MM.1S (cell line): ENCODE measurements around the gene PRMT2.

Source experiments
- DNase-seq: peaks from one replicate; pipeline ENCODE4 v3.0.0-alpha.2; 2015
- H2AFZ ChIP-seq: fragments of 300-600 bp; sonication (generic); 2 replicates; pipeline ENCODE4 v1.6.0; 2016; ENCODE audit warnings: antibody characterized with exemption, low read length
- H3F3A ChIP-seq: fragments of 300-600 bp; sonication (generic); 2 replicates; pipeline ENCODE4 v1.6.1; 2016; ENCODE audit warnings: mild to moderate bottlenecking, antibody characterized with exemption, low read length, moderate library complexity, mixed read lengths; ENCODE audit not compliant: insufficient read depth
- H3K27ac ChIP-seq: fragments of 300-600 bp; sonication (generic); 2 replicates; pipeline ENCODE4 v1.5.1; 2016; ENCODE audit warnings: mild to moderate bottlenecking, low read length
- H3K27me3 ChIP-seq: fragments of 300-600 bp; sonication (generic); replicated peaks from 2 replicates; pipeline ENCODE4 v1.6.0; 2016; ENCODE audit warnings: low read length; ENCODE audit not compliant: insufficient read depth
- H3K36me3 ChIP-seq: fragments of 300-600 bp; sonication (generic); replicated peaks from 2 replicates; pipeline ENCODE4 v1.6.1; 2016; ENCODE audit warnings: mild to moderate bottlenecking, low read length, mixed read lengths; ENCODE audit not compliant: insufficient read depth
- H3K4me1 ChIP-seq: fragments of 300-600 bp; sonication (generic); 2 replicates; pipeline ENCODE4 v1.6.1; 2016; ENCODE audit warnings: low read length, mixed read lengths
- H3K4me2 ChIP-seq: fragments of 300-600 bp; sonication (generic); 2 replicates; pipeline ENCODE4 v1.6.0; 2016; ENCODE audit warnings: low read depth, low read length
- H3K4me3 ChIP-seq: fragments of 300-600 bp; sonication (generic); 2 replicates; pipeline ENCODE4 v1.5.1; 2016; ENCODE audit warnings: low read length, mixed read lengths
- H3K79me2 ChIP-seq: fragments of 300-600 bp; sonication (generic); 2 replicates; pipeline ENCODE4 v1.6.1; 2016; ENCODE audit warnings: mixed run types, low read length, mixed read lengths
- H3K9ac ChIP-seq: fragments of 300-600 bp; sonication (generic); 2 replicates; pipeline ENCODE4 v1.6.1; 2016; ENCODE audit warnings: low read length, mixed read lengths
- H3K9me2 ChIP-seq: fragments of 300-600 bp; sonication (generic); replicated peaks from 2 replicates; pipeline ENCODE4 v1.6.1; 2016; ENCODE audit warnings: mild to moderate bottlenecking, low read length, mixed read lengths; ENCODE audit not compliant: insufficient read depth
- H3K9me3 ChIP-seq: fragments of 300-600 bp; sonication (generic); replicated peaks from 2 replicates; pipeline ENCODE4 v1.6.1; 2016; ENCODE audit warnings: mild to moderate bottlenecking, low read length, mixed read lengths; ENCODE audit not compliant: insufficient read depth
- H4K20me1 ChIP-seq: fragments of 300-600 bp; sonication (generic); 2 replicates; pipeline ENCODE4 v1.6.1; 2016; ENCODE audit warnings: mild to moderate bottlenecking, low read length, moderate library complexity, mixed read lengths; ENCODE audit not compliant: insufficient read depth
- CTCF ChIP-seq: fragments of 300-600 bp; sonication (generic); IDR thresholded peaks from 2 replicates; pipeline ENCODE4 v1.5.1; 2016; ENCODE audit warnings: antibody characterized with exemption, low read length, mixed read lengths
- EZH2 ChIP-seq: fragments of 300-600 bp; sonication (generic); optimal IDR thresholded peaks from 2 replicates; pipeline ENCODE3; 2017; ENCODE audit warnings: low read depth, mild to moderate bottlenecking, antibody characterized with exemption, low read length, mixed read lengths
- EZH2phosphoT487 ChIP-seq: fragments of 300-600 bp; sonication (generic); IDR thresholded peaks from 2 replicates; pipeline ENCODE4 v1.6.1; 2018; ENCODE audit warnings: antibody characterized with exemption, low read length

The PRMT2 gene

GRCh38 chr21:46626536-46626935, 8.9 kb upstream of the PRMT2 start:
- Histone ChIP-seq H3K4me2 (no peak overlapping the region), H3K27me3 (no peaks in the 10 kb centered on the region; the same call in 1 of the 2 replicates), H3K36me3 (no peaks in the 10 kb centered on the region), H3K4me3 (no peak overlapping the region), H2AFZ (no peak overlapping the region), H3K27ac (no peak overlapping the region), H3F3A (no peaks in the 10 kb centered on the region), H3K9me3 (no peaks in the 10 kb centered on the region), H3K4me1 (no peaks in the 10 kb centered on the region), H4K20me1 (no peaks in the 10 kb centered on the region), H3K79me2 (no peaks in the 10 kb centered on the region), H3K9me2 (no peaks in the 10 kb centered on the region), H3K9ac (no peak overlapping the region)
- TF ChIP-seq EZH2phosphoT487 (no peak), EZH2 (no peak), CTCF (no peak)
- DNase-seq: no peak

- no peak overlapping the region for H3K9ac ChIP-seq
- DNase-seq: no peak
- no peak overlapping the region for H3K27ac ChIP-seq
- no peaks in the 10 kb centered on the region for H4K20me1 ChIP-seq
- H3K4me2 ChIP-seq: no peak overlapping the region
- H3K27me3 ChIP-seq: no peaks in the 10 kb centered on the region; the same call in 1 of the 2 replicates
- H3K9me3 ChIP-seq: no peaks in the 10 kb centered on the region
- no peak overlapping the region for H3K4me3 ChIP-seq
- H3K4me1 ChIP-seq: no peaks in the 10 kb centered on the region
- H2AFZ ChIP-seq: no peak overlapping the region
- no peaks in the 10 kb centered on the region for H3F3A ChIP-seq
- no peaks in the 10 kb centered on the region for H3K79me2 ChIP-seq
- TF ChIP-seq CTCF: no peak
- no peak for TF ChIP-seq EZH2
- TF ChIP-seq EZH2phosphoT487: no peak
- H3K9me2 ChIP-seq: no peaks in the 10 kb centered on the region
- no peaks in the 10 kb centered on the region for H3K36me3 ChIP-seq
Measured at GRCh38 chr21:46626975-46627501, 8.4 kb upstream of the PRMT2 start.

- TF ChIP-seq CTCF (no peak), EZH2 (no peak), EZH2phosphoT487 (no peak)
- H3K36me3 ChIP-seq: no peaks in the 10 kb centered on the region
- H3K4me1 ChIP-seq: no peaks in the 10 kb centered on the region
- no peak overlapping the region for H3K4me2 ChIP-seq
- DNase-seq: no peak
- H3K9ac ChIP-seq: no peak overlapping the region
- no peaks in the 10 kb centered on the region for H3K9me2 ChIP-seq
- no peak overlapping the region for H3K4me3 ChIP-seq
- no peak overlapping the region for H3K27ac ChIP-seq
- H2AFZ ChIP-seq: no peak overlapping the region
- H3K27me3 ChIP-seq: no peaks in the 10 kb centered on the region; the same call in 1 of the 2 replicates
- no peaks in the 10 kb centered on the region for H3K79me2 ChIP-seq
- no peaks in the 10 kb centered on the region for H4K20me1 ChIP-seq
- no peaks in the 10 kb centered on the region for H3K9me3 ChIP-seq
- H3F3A ChIP-seq: no peaks in the 10 kb centered on the region
Measured at GRCh38 chr21:46627726-46628125, 7.7 kb upstream of the PRMT2 start.
